IMR-90 (cell line): Measurements from ENCODE around the gene SP140L. TPM values are rescaled to one million over a fixed set of nuclear protein-coding genes. Genes with fewer than 3 reads are reported as not detected.
"Not testable (repeated sequence)": the region's sequence is repeated elsewhere in the genome, so short reads cannot be mapped to it uniquely, and the experiment has no call there.

Source experiments
- ATAC-seq: fragments of 200-7000 bp; cut with Tn5 transposase; 2 replicates; pipeline ENCODE4 v1.9.1; 2020; ENCODE audit warnings: low read depth, mild to moderate bottlenecking, moderate library complexity
- BruUV-seq: library from RNA; stranded (reverse); fragments of 400-500 nt; replicated peaks from 2 replicates; lab custom pipeline; 2021; lab: Mats Ljungman, UMichigan
- CTCF ChIA-PET: fragments of 300-600 bp; formaldehyde crosslinking; extraction: SDS; loops from one replicate; lab custom pipeline; 2021; ENCODE audit warnings: antibody characterized with exemption; lab: Yijun Ruan, JAX
- POLR2A ChIA-PET: fragments of 300-600 bp; sonication (Branson Sonifier 250); formaldehyde crosslinking; loops from one replicate; lab custom pipeline; 2022; ENCODE audit warnings: antibody characterized with exemption; ENCODE audit not compliant: unreplicated experiment; lab: Charles Lee
- DNase-seq: peaks from one replicate; pipeline ENCODE4 v3.0.0; 2013
- H2AFZ ChIP-seq: replicated peaks from 2 replicates; pipeline ENCODE3; 2013; ENCODE audit warnings: low read length, mild to moderate bottlenecking; ENCODE audit not compliant: poor library complexity
- H2AK5ac ChIP-seq: 2 replicates; pipeline ENCODE4 v1.6.1; 2013; ENCODE audit warnings: low read depth, low read length, inconsistent platforms
- H2AK9ac ChIP-seq: replicated peaks from 2 replicates; pipeline ENCODE3; 2013; ENCODE audit warnings: mild to moderate bottlenecking, low read depth, low read length, moderate library complexity; ENCODE audit not compliant: poor library complexity
- H2BK120ac ChIP-seq: 2 replicates; pipeline ENCODE4 v1.6.1; 2013; ENCODE audit warnings: low read depth, low read length, inconsistent platforms
- H2BK15ac ChIP-seq: 3 replicates; pipeline ENCODE4 v1.6.1; 2013; ENCODE audit warnings: low read depth, low read length, inconsistent platforms
- H2BK20ac ChIP-seq: 2 replicates; pipeline ENCODE4 v1.6.1; 2013; ENCODE audit warnings: low read depth, mild to moderate bottlenecking, inconsistent platforms, low read length, moderate library complexity
- H2BK5ac ChIP-seq: 2 replicates; pipeline ENCODE4 v1.6.1; 2013; ENCODE audit warnings: mild to moderate bottlenecking, low read depth, low read length, inconsistent platforms; ENCODE audit not compliant: poor library complexity, severe bottlenecking
- H3K14ac ChIP-seq: replicated peaks from 2 replicates; pipeline ENCODE4 v1.6.1; 2013; ENCODE audit warnings: low read depth, low read length, inconsistent platforms
- H3K18ac ChIP-seq: 2 replicates; pipeline ENCODE4 v1.6.1; 2013; ENCODE audit warnings: low read depth, low read length, control low read depth
- H3K23ac ChIP-seq: 2 replicates; pipeline ENCODE4 v1.6.1; 2013; ENCODE audit warnings: low read depth, low read length, inconsistent platforms
- H3K27ac ChIP-seq: 2 replicates; pipeline ENCODE4 v1.5.1; 2013; ENCODE audit warnings: mild to moderate bottlenecking, control low read depth, low read length; ENCODE audit not compliant: insufficient read depth
- H3K27me3 ChIP-seq: 2 replicates; pipeline ENCODE4 v1.6.1; 2013; ENCODE audit warnings: low read length; ENCODE audit not compliant: control insufficient read depth, insufficient read depth
- H3K36me3 ChIP-seq: 2 replicates; pipeline ENCODE4 v1.6.1; 2013; ENCODE audit warnings: low read length, mixed read lengths; ENCODE audit not compliant: control insufficient read depth, insufficient read depth
- H3K4ac ChIP-seq: 2 replicates; pipeline ENCODE4 v1.6.1; 2013; ENCODE audit warnings: low read depth, low read length, inconsistent platforms
- H3K4me1 ChIP-seq: 2 replicates; pipeline ENCODE4 v1.6.1; 2013; ENCODE audit warnings: low read length, mixed read lengths; ENCODE audit not compliant: control insufficient read depth, insufficient read depth
- H3K4me2 ChIP-seq: 2 replicates; pipeline ENCODE4 v1.6.1; 2013; ENCODE audit warnings: low read depth, mild to moderate bottlenecking, control low read depth, low read length, moderate library complexity
- H3K4me3 ChIP-seq: 2 replicates; pipeline ENCODE4 v1.5.1; 2013; ENCODE audit warnings: low read depth, mild to moderate bottlenecking, control low read depth, low read length, moderate library complexity; ENCODE audit not compliant: insufficient read depth
- H3K56ac ChIP-seq: 2 replicates; pipeline ENCODE4 v1.6.1; 2013; ENCODE audit warnings: low read length, inconsistent platforms; ENCODE audit not compliant: insufficient read depth; ENCODE audit errors: extremely low read depth
- H3K79me1 ChIP-seq, 2 experiments: 2 replicates each; pipeline ENCODE4 v1.6.1; 2013; ENCODE audit warnings: low read length in 2 of 2, inconsistent platforms in 1 of 2, low read depth in 1 of 2
- H3K9ac ChIP-seq: 2 replicates; pipeline ENCODE4 v1.6.1; 2013; ENCODE audit warnings: low read depth, low read length, control low read depth
- H3K9me1 ChIP-seq: 2 replicates; pipeline ENCODE4 v1.6.1; 2013; ENCODE audit warnings: low read length, inconsistent platforms; ENCODE audit not compliant: insufficient read depth
- H3K9me3 ChIP-seq: 2 replicates; pipeline ENCODE4 v1.6.1; 2013; ENCODE audit warnings: low read length; ENCODE audit not compliant: control insufficient read depth, insufficient read depth
- H4K20me1 ChIP-seq: 2 replicates; pipeline ENCODE4 v1.6.1; 2013; ENCODE audit warnings: low read length, inconsistent platforms; ENCODE audit not compliant: insufficient read depth
- H4K5ac ChIP-seq: 2 replicates; pipeline ENCODE4 v1.6.1; 2013; ENCODE audit warnings: mild to moderate bottlenecking, low read depth, low read length, control low read depth
- H4K8ac ChIP-seq, 2 experiments: 2 replicates each; pipeline ENCODE4 v1.6.1; 2013; ENCODE audit warnings: low read depth in 2 of 2, low read length in 2 of 2, control low read depth in 1 of 2, inconsistent platforms in 1 of 2
- H4K91ac ChIP-seq: 2 replicates; pipeline ENCODE4 v1.6.1; 2013; ENCODE audit warnings: low read depth, low read length, inconsistent platforms; ENCODE audit not compliant: insufficient read depth
- WGBS, 2 experiments: methylation state at CpG; one replicate each; pipeline versions ENCODE4 v1.1.5 to v1.1.7; 2013; ENCODE audit warnings: missing lambda C conversion rate in 2 of 2; ENCODE audit not compliant: insufficient read length in 1 of 2; ENCODE audit errors: extremely low coverage in 2 of 2; 5-methylcytosine and 5-hydroxymethylcytosine counted together
- dilution Hi-C: fragments of 300-500 bp; cut with HindIII; formaldehyde crosslinking; loops from one replicate; pipeline ENCODE4 v1.14.3; 2018; ENCODE audit warnings: low sequenced_read_pairs; ENCODE audit not compliant: unreplicated experiment
- in situ Hi-C: fragments of 300-500 bp; cut with MboI; formaldehyde crosslinking; loops from 3 replicates; pipeline ENCODE4 v1.14.3; 2019; ENCODE audit warnings: low sequenced_read_pairs, inconsistent platforms, mixed read lengths
- intact Hi-C: fragments of 100-400 bp; cut with micrococcal nuclease; formaldehyde crosslinking; loops from 2 replicates; pipeline ENCODE4 v1.10.0; 2022
- polyA plus RNA-seq, 3 experiments: library from polyadenylated mRNA; depleted of rRNA; stranded (reverse); fragments of >200 nt; gene quantifications; 2 replicates each; pipeline ENCODE4 v1.2.3, GENCODE V29; 2012; ENCODE audit warnings: low replicate concordance in 1 of 3
- total RNA-seq: library from RNA; depleted of rRNA; stranded (reverse); fragments of >200 nt; gene quantifications from 2 replicates; pipeline ENCODE4 v1.2.3, GENCODE V29; 2012

SP140L gene
- total and polyA plus RNA-seq, 2 of the 4 experiments (the other 2 are of a cell fraction): 5.4 to 11.2 TPM

- not testable (repeated sequence) for BruUV-seq
These were observed 74.0 kb downstream of the SP140L start for GRCh38 chr2:230401026-230401425.

More at GRCh38 chr2:230401026-230401425, 74.0 kb downstream of the SP140L start:
- H2AK5ac ChIP-seq, H3K9me1 ChIP-seq, H2BK15ac ChIP-seq, H3K56ac ChIP-seq, CTCF ChIA-PET, H3K9me3 ChIP-seq, intact Hi-C loops, H3K4me2 ChIP-seq, H2BK20ac ChIP-seq, H3K4me1 ChIP-seq, H3K14ac ChIP-seq, H4K8ac ChIP-seq, H2AK9ac ChIP-seq, ATAC-seq, H3K4me3 ChIP-seq, H4K91ac ChIP-seq, H3K27ac ChIP-seq, H2BK5ac ChIP-seq, H3K9ac ChIP-seq, H2BK120ac ChIP-seq, H3K18ac ChIP-seq, dilution Hi-C loops, H3K27me3 ChIP-seq, H4K5ac ChIP-seq, H3K79me1 ChIP-seq, H3K23ac ChIP-seq, POLR2A ChIA-PET, DNase-seq, H3K4ac ChIP-seq, H2AFZ ChIP-seq, H4K20me1 ChIP-seq: not testable (repeated sequence)
- in situ Hi-C loops: loop anchor here (25.0 kb wide), 1 partner anchor 411 kb away; no protein-coding TSS in a partner anchor
- peaks cover 12% of the 10 kb centered on the region; the same call in 1 of the 2 replicates for H3K36me3 ChIP-seq
- no CpG with 5 or more reads among the region's 6 CpGs for WGBS, 2 experiments
